Left lung (tissue), 10 donors: ENCODE results near the gene KCNG1. TPM values are rescaled to one million over a fixed set of nuclear protein-coding genes. Genes with fewer than 3 reads are reported as not detected.
"Not testable (repeated sequence)": the region's sequence is repeated elsewhere in the genome, so short reads cannot be mapped to it uniquely, and the experiment has no call there.

Experiments
- ATAC-seq: fragments of 200-7000 bp; cut with Tn5 transposase; one replicate; pipeline ENCODE4 v1.9.1; 2020; ENCODE audit warnings: moderate library complexity
- DNase-seq, 4 donors: peaks; one replicate each; pipeline ENCODE4 v3.0.0-alpha.2; 2013 to 2020
- H3K27ac ChIP-seq, 2 donors: fragments of 200-600 bp; sonication (generic) in 1 of 2; one replicate each; pipeline versions ENCODE4 v1.5.0 to v1.8.0; 2020 to 2021
- H3K27me3 ChIP-seq, 2 donors: fragments of 200-600 bp; sonication (generic) in 1 of 2; one replicate each; pipeline versions ENCODE4 v1.5.0 to v1.8.0; 2020 to 2021
- H3K36me3 ChIP-seq, 2 donors: fragments of 200-600 bp; sonication (generic) in 1 of 2; one replicate each; pipeline versions ENCODE4 v1.5.0 to v1.8.0; 2020 to 2021
- H3K4me1 ChIP-seq, 2 donors: fragments of 200-600 bp; one replicate each; pipeline ENCODE4 v1.8.0; 2021
- H3K4me3 ChIP-seq, 2 donors: fragments of 200-600 bp; sonication (generic) in 1 of 2; one replicate each; pipeline versions ENCODE4 v1.5.0 to v1.8.0; 2020 to 2021; ENCODE audit warnings: mild to moderate bottlenecking in 1 of 2
- H3K9me3 ChIP-seq, 2 donors: fragments of 200-600 bp; sonication (generic) in 1 of 2; one replicate each; pipeline versions ENCODE4 v1.5.0 to v1.8.0; 2020 to 2021
- CTCF ChIP-seq, 2 donors: fragments of 200-600 bp; sonication (generic) in 1 of 2; IDR thresholded peaks; one replicate each; pipeline versions ENCODE4 v1.5.0 to v1.8.0; 2021; ENCODE audit warnings: antibody characterized with exemption in 2 of 2
- intact Hi-C, 2 donors: fragments of 100-400 bp; cut with DNase I; formaldehyde crosslinking; loops; one replicate each; pipeline versions ENCODE4 v1.11.2 to v1.14.2; 2022
- polyA plus RNA-seq, 6 donors: library from polyadenylated mRNA; unstranded; fragments of 120-200 nt; gene quantifications; one replicate each; pipeline ENCODE4 v1.2.1, GENCODE V29; 2013; ENCODE audit not compliant: insufficient read length in 6 of 6
- total RNA-seq, 2 donors: library from RNA; stranded (reverse); fragmentation: NEBNext Ultra II Directional; extraction: Animal tissue kit (Norgen Biotek cat#: 25700); gene quantifications; one replicate each; pipeline ENCODE4 v1.2.1, GENCODE V29; 2021
- donor health status: DM: no; HTN: yes; CAD: no.
- donor health status: DM: no; HTN: no; CAD: no.

Gene KCNG1
- total and polyA plus RNA-seq, 8 donors, result 0.31 to 1.5 (median 0.62) TPM

GRCh38 chr20:51058017-51058416 is 35.1 kb upstream of the KCNG1 start:
- ATAC-seq, result no peak
- no peaks in the 10 kb centered on the region for H3K36me3 ChIP-seq
- no peak overlapping the region for H3K27ac ChIP-seq
- H3K4me1 ChIP-seq, result no peaks in the 10 kb centered on the region
- intact Hi-C loops, result no loop called here
- H3K27me3 ChIP-seq, result peaks cover 8 to 70% of the 10 kb centered on the region in 2 donors
- no peak for TF ChIP-seq CTCF (IDR thresholded peaks at IDR 0.05)
- H3K9me3 ChIP-seq, result no peaks in the 10 kb centered on the region
- DNase-seq, result no peak
- no peak overlapping the region for H3K4me3 ChIP-seq

- no peak for ATAC-seq
- no peaks in the 10 kb centered on the region for H3K9me3 ChIP-seq
Observed at GRCh38 chr20:51054233-51054632, 31.3 kb upstream of the KCNG1 start.

GRCh38 chr20:51050531-51051075 is 27.7 kb upstream of the KCNG1 start:
- H3K4me1 ChIP-seq, result no peaks in the 10 kb centered on the region
- ATAC-seq, result no peak
- H3K27ac ChIP-seq, result no peak overlapping the region
- DNase-seq, result no peak
- peaks cover 0 to 66% of the 10 kb centered on the region in 2 donors for H3K27me3 ChIP-seq
- TF ChIP-seq CTCF (IDR thresholded peaks at IDR 0.05), result no peak
- intact Hi-C loops, result no loop called here
- no peaks in the 10 kb centered on the region for H3K36me3 ChIP-seq
- peaks cover 0 to 3% of the 10 kb centered on the region in 2 donors for H3K9me3 ChIP-seq
- H3K4me3 ChIP-seq, result no peak overlapping the region

More at GRCh38 chr20:51054233-51054632, 31.3 kb upstream of the KCNG1 start:
- no peak for DNase-seq
- H3K4me3 ChIP-seq, result no peak overlapping the region
- no peaks in the 10 kb centered on the region for H3K4me1 ChIP-seq
- TF ChIP-seq CTCF (IDR thresholded peaks at IDR 0.05), result no peak
- peaks cover 8 to 88% of the 10 kb centered on the region in 2 donors for H3K27me3 ChIP-seq
- no peaks in the 10 kb centered on the region for H3K36me3 ChIP-seq
- intact Hi-C loops, result no loop called here
- no peak overlapping the region for H3K27ac ChIP-seq

GRCh38 chr20:51046021-51046985 is 23.4 kb upstream of the KCNG1 start:
- no peak for TF ChIP-seq CTCF (IDR thresholded peaks at IDR 0.05)
- no peak overlapping the region for H3K27ac ChIP-seq
- no peaks in the 10 kb centered on the region for H3K36me3 ChIP-seq
- H3K27me3 ChIP-seq, result peaks cover 0 to 42% of the 10 kb centered on the region in 2 donors
- H3K4me1 ChIP-seq, result no peaks in the 10 kb centered on the region
- intact Hi-C loops, result no loop called here
- DNase-seq, result no peak
- peaks cover 0 to 3% of the 10 kb centered on the region in 2 donors for H3K9me3 ChIP-seq
- no peak for ATAC-seq
- no peak overlapping the region for H3K4me3 ChIP-seq

- H3K4me3 ChIP-seq, DNase-seq, H3K27ac ChIP-seq, ATAC-seq, H3K36me3 ChIP-seq, H3K9me3 ChIP-seq, intact Hi-C loops, H3K4me1 ChIP-seq: not testable (repeated sequence)
- H3K27me3 ChIP-seq, result peaks cover 0 to 44% of the 10 kb centered on the region in 2 donors
Observed at GRCh38 chr20:51045492-51045891, 22.6 kb upstream of the KCNG1 start.
